ENCODE data around the gene SMC1A.

GRCh38 chrX:53438832-53439230 lies 16.4 kb upstream of the SMC1A start:
- no peak for TF ChIP-seq POLR2AphosphoS5 (IDR thresholded peaks at IDR 0.05)
- TF ChIP-seq CTCF (IDR thresholded peaks at IDR 0.05) = no peak
- no peak for TF ChIP-seq EP300 (IDR thresholded peaks at IDR 0.05)
- no peak for TF ChIP-seq POLR2A (IDR thresholded peaks at IDR 0.05)
